NCI-H146 (cell line): ENCODE results near the gene APH1B.
A peak's percentile ranks its signal among the peaks of the same experiment; 100 is the strongest.
"Not testable (repeated sequence)": the region's sequence is repeated elsewhere in the genome, so short reads cannot be mapped to it uniquely, and the experiment has no call there.

Source experiments
- DNase-seq: peaks from one replicate; lab custom pipeline; 2025; lab: John Stamatoyannopoulos, UW

Gene APH1B

DNA sequence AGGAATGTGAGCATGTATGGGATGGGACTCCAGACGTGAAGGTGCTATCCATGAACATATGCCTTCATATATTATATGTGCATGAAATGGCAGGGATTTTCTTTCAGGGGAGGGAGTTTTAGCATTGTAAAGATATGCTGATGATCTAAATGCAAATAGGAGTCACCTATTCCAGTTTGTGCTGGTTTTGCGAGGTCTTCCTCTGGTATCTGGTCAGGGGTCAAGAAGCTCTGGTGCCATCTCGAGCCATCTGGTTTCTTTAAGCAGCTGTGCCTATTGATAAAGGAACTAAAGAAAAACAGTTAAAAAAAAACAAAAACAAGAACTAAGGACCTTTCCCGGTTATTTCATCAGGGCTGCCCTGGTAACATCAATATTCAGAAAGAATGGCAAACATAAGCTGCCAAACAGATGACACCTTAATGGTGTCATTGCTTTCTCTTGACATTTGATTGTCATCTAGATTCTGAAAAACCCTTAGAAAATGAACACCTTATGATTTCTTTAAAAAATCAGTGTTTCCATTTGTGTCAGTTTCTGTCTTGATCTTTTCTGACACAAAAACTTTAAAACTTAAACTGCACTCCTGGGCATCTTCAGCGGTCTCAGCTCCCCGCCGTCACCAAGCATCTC, 22.7 kb downstream of the APH1B start:
- no peak for DNase-seq

DNA sequence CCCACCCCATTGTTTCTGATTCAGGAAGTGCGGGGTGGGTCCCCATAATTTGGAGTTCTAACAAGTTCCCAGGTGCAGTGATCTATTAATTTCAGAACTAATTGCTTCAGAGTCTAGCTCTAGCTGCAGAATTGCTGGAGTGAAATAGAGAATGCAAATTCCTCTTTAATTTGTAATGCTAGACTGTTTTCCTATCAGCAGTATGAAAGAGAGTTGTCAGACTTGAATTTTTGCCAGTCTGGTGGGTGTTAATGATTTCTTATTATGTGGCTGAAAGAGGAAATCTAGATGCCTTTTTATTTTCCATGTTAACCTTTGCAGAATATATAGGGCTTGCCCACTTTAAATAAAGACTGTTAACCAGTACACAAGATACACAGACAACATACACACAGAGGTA, 23.7 kb downstream of the APH1B start:
- DNase-seq, result peak; percentile 50

GRCh38 chr15:63305260-63305659, 27.9 kb downstream of the APH1B start:
- no peak for DNase-seq

DNA sequence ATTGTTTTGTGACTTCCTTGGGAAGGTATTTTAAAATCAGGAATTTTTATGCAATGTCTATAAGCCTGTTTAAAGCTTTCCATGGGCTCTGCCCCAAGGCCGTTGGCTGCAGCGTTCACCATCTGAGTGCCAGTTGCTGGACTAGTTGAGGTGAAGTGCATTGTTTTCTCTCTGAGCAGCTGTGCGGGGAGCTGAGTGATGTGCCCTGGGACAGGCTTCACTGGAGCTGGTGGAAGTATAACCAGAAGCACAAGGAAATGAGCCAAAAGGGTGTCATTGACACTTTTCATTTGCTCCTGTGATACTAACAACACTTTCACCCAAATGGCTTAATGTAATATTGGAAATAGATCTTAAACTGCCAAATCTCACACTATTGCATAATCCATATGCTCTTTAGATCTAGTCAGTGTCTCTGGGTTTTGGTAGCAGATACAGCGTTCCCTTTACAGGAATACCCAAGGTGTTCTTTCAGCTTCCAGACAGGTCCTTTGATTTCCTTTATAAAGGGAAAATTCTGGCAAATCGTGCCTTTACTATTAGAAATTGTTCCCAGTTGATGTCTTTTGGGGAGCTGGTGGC, 29.2 kb downstream of the APH1B start:
- DNase-seq, result no peak

- no peak for DNase-seq
These were observed 31.1 kb downstream of the APH1B start for GRCh38 chr15:63308491-63308890.

DNA sequence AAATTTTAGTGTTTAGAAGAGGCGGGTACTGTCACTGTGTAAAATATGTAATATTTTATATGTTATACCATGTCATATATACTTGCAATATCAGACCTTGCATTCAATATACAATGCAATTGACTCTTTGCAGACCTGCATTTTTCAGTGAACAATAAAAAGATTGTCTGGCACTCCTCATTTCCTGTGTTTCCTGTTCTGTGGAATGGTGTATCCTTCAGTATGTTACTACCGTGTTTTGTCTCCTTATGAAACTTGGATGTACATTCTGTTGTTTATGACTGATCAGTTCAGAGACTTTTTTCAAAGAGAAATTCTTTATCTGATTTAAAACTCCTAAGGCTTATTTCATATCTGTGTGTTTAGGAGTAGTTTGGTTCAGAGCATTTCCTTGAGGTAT, 31.5 kb downstream of the APH1B start:
- DNase-seq, result no peak

GRCh38 chr15:63310646-63311045, 33.2 kb downstream of the APH1B start:
- no peak for DNase-seq

DNA sequence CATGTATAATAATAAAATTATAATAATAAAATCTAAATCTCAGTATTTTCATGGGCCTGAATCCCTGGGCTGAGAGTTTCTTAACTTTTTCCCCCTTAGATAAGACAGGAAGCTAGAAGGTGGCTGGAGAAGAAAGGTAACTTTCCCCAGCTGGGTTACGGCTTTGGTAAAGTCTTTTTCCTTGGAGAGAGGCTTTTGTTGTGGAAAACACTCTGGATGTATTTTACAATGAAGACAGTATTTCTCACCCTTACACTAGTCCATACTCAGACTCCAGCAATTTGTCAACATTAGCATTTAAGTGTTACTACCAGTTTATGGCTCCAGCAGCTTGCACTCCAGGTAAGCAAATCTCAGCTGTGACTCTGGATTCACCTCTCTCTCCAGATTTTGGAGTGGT, 34.9 kb downstream of the APH1B start:
- DNase-seq, result no peak

DNA sequence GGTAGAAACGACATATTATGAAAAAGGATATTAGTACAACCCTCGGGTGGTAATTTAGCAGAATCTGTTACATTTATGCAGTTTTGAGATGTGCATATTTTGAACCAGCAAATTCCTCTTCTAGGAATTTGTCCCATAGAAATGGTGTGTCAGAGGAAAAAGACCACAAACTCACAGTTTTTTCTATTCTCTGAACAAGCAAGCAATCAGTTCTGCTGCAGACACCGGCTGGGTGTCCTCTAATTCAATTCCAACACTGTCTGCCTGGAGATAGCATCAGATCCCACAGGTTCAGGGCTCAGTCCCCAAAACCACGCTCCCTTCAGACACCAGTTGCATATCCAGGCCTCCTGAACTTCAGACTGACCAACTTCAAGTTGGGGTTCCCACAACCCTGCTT, 36.4 kb downstream of the APH1B start:
- no peak for DNase-seq

GRCh38 chr15:63314409-63314808, 37.0 kb downstream of the APH1B start:
- DNase-seq, result no peak

GRCh38 chr15:63318344-63318743, 40.9 kb downstream of the APH1B start:
- DNase-seq, result no peak

GRCh38 chr15:63319065-63319464, 41.7 kb downstream of the APH1B start:
- no peak for DNase-seq

- not testable (repeated sequence) for DNase-seq
These were observed 43.0 kb downstream of the APH1B start for GRCh38 chr15:63320446-63320845.

- DNase-seq, result not testable (repeated sequence)
These were observed 43.6 kb downstream of the APH1B start for GRCh38 chr15:63320981-63321380.

- no peak for DNase-seq
These were observed 44.1 kb downstream of the APH1B start for GRCh38 chr15:63321462-63321861.

GRCh38 chr15:63322541-63322940, 45.1 kb downstream of the APH1B start:
- peak; percentile 22 for DNase-seq

DNA sequence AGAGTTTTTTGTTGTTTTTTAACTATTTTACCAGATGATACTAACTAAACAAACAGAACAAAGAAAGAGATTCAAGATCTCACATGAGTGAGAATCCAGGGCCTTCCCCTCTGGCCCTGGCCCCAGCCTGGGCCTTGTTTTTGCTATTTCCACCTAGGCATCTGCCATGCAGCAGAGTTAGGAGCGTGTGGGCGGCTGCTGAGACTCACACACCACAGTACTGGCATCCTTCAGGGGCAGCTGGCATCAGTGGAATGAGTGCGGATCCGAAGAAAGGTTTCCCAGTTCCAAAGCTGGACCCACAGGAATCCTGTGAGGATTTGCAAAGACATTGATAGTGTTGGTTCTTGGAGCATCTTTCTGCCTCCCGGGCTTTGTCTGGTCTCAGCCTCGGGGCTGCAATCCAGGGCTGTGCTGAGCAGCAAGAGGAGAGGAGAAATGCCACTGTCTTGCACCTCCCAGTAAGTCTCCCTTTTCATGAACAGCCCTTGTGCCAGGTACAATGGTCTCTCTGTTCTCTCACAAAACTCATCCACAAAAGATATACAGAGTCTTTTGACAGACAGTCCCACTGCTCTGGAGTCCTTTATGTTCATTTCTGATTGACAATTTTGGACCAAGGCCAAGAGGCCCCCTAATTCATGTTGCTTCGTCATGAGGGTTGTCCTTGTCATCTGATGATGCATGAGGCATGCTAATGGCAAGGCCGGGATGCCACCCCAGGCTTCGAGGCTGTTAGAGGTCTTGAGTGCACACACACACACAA, 46.6 kb downstream of the APH1B start:
- DNase-seq, result no peak

- DNase-seq, result no peak
These were observed 47.4 kb downstream of the APH1B start for GRCh38 chr15:63324770-63325169.

- DNase-seq, result no peak
These were observed 50.4 kb downstream of the APH1B start for GRCh38 chr15:63327648-63328421.

DNA sequence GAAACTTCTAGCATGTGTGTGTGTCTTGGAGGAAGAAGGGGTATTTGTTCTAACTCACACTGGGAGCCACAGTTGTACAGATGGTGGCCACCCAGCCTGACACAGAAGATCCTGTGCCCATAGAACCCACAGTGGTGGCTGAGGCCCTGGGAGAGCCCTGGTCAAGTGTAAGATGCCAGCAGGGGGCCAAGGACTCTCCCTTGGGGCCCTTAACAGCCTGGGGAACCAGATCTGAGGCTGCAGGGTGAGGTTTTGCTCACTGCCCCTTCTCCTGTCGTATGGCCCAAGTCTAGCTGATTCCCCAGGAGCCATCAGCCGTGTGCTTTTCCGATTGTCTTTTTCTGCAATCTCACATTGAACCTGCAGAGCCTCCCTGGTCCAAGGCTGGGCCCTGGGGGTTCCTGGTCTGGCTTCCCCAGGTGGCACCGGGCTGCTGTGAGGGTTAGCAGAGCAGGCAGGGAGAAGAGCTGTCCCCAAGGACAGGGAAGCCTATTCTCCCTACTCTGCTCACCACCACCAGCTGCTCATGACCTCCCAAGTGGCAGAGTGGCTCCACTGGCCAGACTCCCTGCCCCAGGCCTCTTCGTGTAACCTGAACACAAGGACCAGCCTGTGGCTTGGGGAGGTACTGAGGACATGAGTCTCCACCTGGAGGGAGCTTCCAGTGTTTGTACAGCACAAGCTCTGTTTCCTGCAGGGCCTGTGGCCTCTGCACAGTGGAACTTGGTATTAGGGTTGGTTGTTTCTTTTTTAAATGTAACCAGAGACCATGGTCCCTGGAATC, 52.4 kb downstream of the APH1B start:
- DNase-seq, result peak; percentile 20

- DNase-seq, result no peak
These were observed 53.5 kb downstream of the APH1B start for GRCh38 chr15:63330926-63331325.

DNA sequence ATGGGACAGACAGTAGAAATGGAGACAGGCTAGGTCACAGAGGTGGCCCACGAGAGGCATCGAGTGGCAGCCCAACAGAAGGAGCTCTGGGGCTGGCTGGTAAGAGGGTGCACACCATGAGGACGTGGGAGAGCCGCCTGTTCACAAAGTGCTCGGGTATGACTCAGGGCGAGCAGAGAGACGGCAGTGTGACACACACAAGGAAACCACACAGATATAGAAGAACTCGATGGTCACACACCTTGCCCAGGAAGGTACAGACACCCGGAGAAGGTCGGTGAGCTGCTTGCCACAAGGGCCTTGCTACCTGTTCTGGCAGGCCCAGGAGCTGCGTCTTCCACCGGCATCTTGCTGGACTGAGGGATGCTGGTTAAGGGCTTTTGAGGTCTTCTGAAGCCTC, 54.1 kb downstream of the APH1B start:
- no peak for DNase-seq
